A549 (cell line): ENCODE results near the gene TNRC18. TPM values are rescaled to one million over a fixed set of nuclear protein-coding genes. Genes with fewer than 3 reads are reported as not detected.

Source experiments
- ATAC-seq, 2 experiments: fragments of 200-7000 bp in 1 of 2; fragments of >200 bp in 1 of 2; cut with Nextera tagmentation in 1 of 2; cut with Tn5 transposase in 1 of 2; 3 replicates each; pipeline versions ENCODE4 v1.8.0 to v1.9.1; 2018 to 2020; ENCODE audit warnings: mild to moderate bottlenecking in 1 of 2, moderate library complexity in 1 of 2
- CTCF ChIA-PET: fragments of 300-600 bp; sonication (Branson Sonifier 250); formaldehyde crosslinking; extraction: SDS; loops from one replicate; lab custom pipeline; 2021; ENCODE audit warnings: antibody characterized with exemption, inconsistent platforms; lab: Yijun Ruan, JAX
- POLR2A ChIA-PET: fragments of 350-600 bp; formaldehyde crosslinking; extraction: SDS; loops from one replicate; lab custom pipeline; 2021; ENCODE audit warnings: antibody characterized with exemption, inconsistent platforms; lab: Yijun Ruan, JAX
- DNase-seq, 2 experiments: peaks; one replicate each; pipeline versions ENCODE4 v3.0.0 to v3.0.0-alpha.2; 2011 to 2016; ENCODE audit warnings: low read depth in 1 of 2, low spot score in 1 of 2
- FAIRE-seq: peaks from 2 replicates; lab custom pipeline; 2011; peaks lifted over from hg19 to GRCh38; lab: Jason Lieb, UNC
- H3K27ac ChIP-seq, 2 experiments: fragments of >200 bp; sonication (Bioruptor Twin); formaldehyde crosslinking; 3 replicates each; pipeline ENCODE4 v1.5.1; 2016 to 2017
- H3K4me1 ChIP-seq: fragments of >200 bp; sonication (Bioruptor Twin); formaldehyde crosslinking; 3 replicates; pipeline ENCODE4 v1.6.1; 2016
- H3K4me2 ChIP-seq: fragments of >200 bp; sonication (Bioruptor Twin); formaldehyde crosslinking; 3 replicates; pipeline ENCODE4 v1.6.1; 2016
- H3K4me3 ChIP-seq: fragments of >200 bp; sonication (Bioruptor Twin); formaldehyde crosslinking; 3 replicates; pipeline ENCODE4 v1.5.1; 2016
- H3K9me3 ChIP-seq: fragments of >200 bp; sonication (Bioruptor Twin); formaldehyde crosslinking; 3 replicates; pipeline ENCODE4 v1.6.1; 2016
- BHLHE40 ChIP-seq: IDR thresholded peaks from 2 replicates; pipeline ENCODE4 v1.6.1; 2012; ENCODE audit warnings: low read depth, low read length, inconsistent platforms
- CBX8 ChIP-seq: fragments of 200-600 bp; sonication (generic); IDR thresholded peaks from 2 replicates; pipeline ENCODE4 v1.6.1; 2016
- CEBPB ChIP-seq, 2 experiments: fragments of >200 bp in 1 of 2; sonication (Bioruptor Twin) in 1 of 2; formaldehyde crosslinking in 1 of 2; IDR thresholded peaks; 2 replicates each; pipeline ENCODE4 v1.6.1; 2012 to 2016
- CTCF ChIP-seq: fragments of >200 bp; sonication (Bioruptor Twin); formaldehyde crosslinking; IDR thresholded peaks from 3 replicates; pipeline ENCODE4 v1.5.1; 2016
- EHF ChIP-seq: fragments of 250-450 bp; sonication (Bioruptor Pico); IDR thresholded peaks from 2 replicates; pipeline ENCODE4 v1.5.0; 2020; ENCODE audit warnings: mild to moderate bottlenecking
- EP300 ChIP-seq, 2 experiments: fragments of >200 bp; sonication (Bioruptor Twin); formaldehyde crosslinking; IDR thresholded peaks; 2 replicates in 1 of 2; 3 replicates in 1 of 2; pipeline ENCODE4 v1.6.1; 2016 to 2017
- ESRRA ChIP-seq: fragments of 150-350 bp; IDR thresholded peaks from 2 replicates; pipeline ENCODE4 v1.6.1; 2014; ENCODE audit warnings: mild to moderate bottlenecking, low read length, borderline replicate concordance
- FOXS1 ChIP-seq: fragments of 250-450 bp; sonication (Bioruptor Pico); IDR thresholded peaks from 2 replicates; pipeline ENCODE4 v1.5.0; 2020; ENCODE audit warnings: mild to moderate bottlenecking, moderate library complexity
- HDAC2 ChIP-seq: fragments of 200-600 bp; sonication (generic); IDR thresholded peaks from 2 replicates; pipeline ENCODE4 v1.6.1; 2016
- HEYL ChIP-seq: fragments of 250-450 bp; sonication (Bioruptor Pico); IDR thresholded peaks from 2 replicates; pipeline ENCODE4 v1.8.0; 2021; ENCODE audit warnings: mild to moderate bottlenecking, moderate library complexity
- HOXA7 ChIP-seq: fragments of 250-450 bp; sonication (Bioruptor Pico); IDR thresholded peaks from 2 replicates; pipeline ENCODE4 v1.5.0; 2020; ENCODE audit warnings: mild to moderate bottlenecking, moderate library complexity
- HOXB13 ChIP-seq: fragments of 250-450 bp; sonication (Bioruptor Pico); IDR thresholded peaks from 2 replicates; pipeline ENCODE4 v1.5.0; 2020; ENCODE audit warnings: low read depth, mild to moderate bottlenecking, moderate library complexity
- JUNB ChIP-seq: fragments of >200 bp; sonication (Bioruptor Twin); formaldehyde crosslinking; IDR thresholded peaks from 2 replicates; pipeline ENCODE4 v1.6.1; 2016
- MAZ ChIP-seq: fragments of 150-350 bp; IDR thresholded peaks from 2 replicates; pipeline ENCODE4 v1.6.1; 2014; ENCODE audit warnings: antibody characterized with exemption, low read depth, low read length, borderline replicate concordance
- NFE2L2 ChIP-seq: fragments of 150-350 bp; conservative IDR thresholded peaks from 2 replicates; pipeline ENCODE4 v1.6.1; 2014; ENCODE audit warnings: low read length
- NPAS2 ChIP-seq: fragments of 250-450 bp; sonication (Bioruptor Pico); IDR thresholded peaks from 2 replicates; pipeline ENCODE4 v1.8.0; 2022; ENCODE audit warnings: mild to moderate bottlenecking, moderate library complexity, borderline replicate concordance
- PHF8 ChIP-seq: fragments of 200-600 bp; sonication (generic); IDR thresholded peaks from 2 replicates; pipeline ENCODE4 v1.6.1; 2016; ENCODE audit warnings: low read depth, mild to moderate bottlenecking, antibody characterized with exemption, moderate library complexity, borderline replicate concordance
- RAD21 ChIP-seq, 2 experiments: fragments of >200 bp in 1 of 2; sonication (Bioruptor Twin) in 1 of 2; formaldehyde crosslinking in 1 of 2; IDR thresholded peaks in 1 of 2; conservative IDR thresholded peaks in 1 of 2; 2 replicates in 1 of 2; 3 replicates in 1 of 2; pipeline ENCODE4 v1.6.1; 2012 to 2018; ENCODE audit warnings: inconsistent platforms in 1 of 2
- RCOR1 ChIP-seq: fragments of 150-350 bp; IDR thresholded peaks from 2 replicates; pipeline ENCODE4 v1.6.1; 2014; ENCODE audit warnings: antibody characterized with exemption, low read length, low read depth
- SMC3 ChIP-seq: fragments of >200 bp; sonication (Bioruptor Twin); formaldehyde crosslinking; IDR thresholded peaks from 3 replicates; pipeline ENCODE4 v1.6.1; 2018; ENCODE audit warnings: inconsistent platforms
- SREBF2 ChIP-seq: fragments of 450-650 bp; IDR thresholded peaks from 2 replicates; pipeline ENCODE4 v1.6.1; 2014; ENCODE audit warnings: mild to moderate bottlenecking, moderate library complexity
- TP53 ChIP-seq: fragments of 250-450 bp; sonication (Bioruptor Pico); IDR thresholded peaks from 2 replicates; pipeline ENCODE4 v1.5.0; 2021; ENCODE audit warnings: mild to moderate bottlenecking, moderate library complexity
- USF2 ChIP-seq: fragments of 450-650 bp; IDR thresholded peaks from 2 replicates; pipeline ENCODE4 v1.6.1; 2014; ENCODE audit warnings: antibody characterized with exemption
- ZFP36 ChIP-seq: fragments of 450-650 bp; IDR thresholded peaks from 2 replicates; pipeline ENCODE4 v1.6.1; 2014; ENCODE audit warnings: borderline replicate concordance; ENCODE audit not compliant: partially characterized antibody
- ZNF302 ChIP-seq: fragments of 250-450 bp; sonication (Bioruptor Pico); IDR thresholded peaks from 2 replicates; pipeline ENCODE4 v1.9.0; 2021; ENCODE audit warnings: inconsistent platforms, mild to moderate bottlenecking, moderate library complexity
- WGBS: methylation state at CpG from one replicate; pipeline ENCODE4 v1.1.6; 2017; ENCODE audit errors: missing lambda C conversion rate; 5-methylcytosine and 5-hydroxymethylcytosine counted together
- polyA plus RNA-seq, 4 experiments: library from polyadenylated mRNA; depleted of rRNA in 3 of 4; stranded (reverse); fragments of >200 nt; fragmentation: RNase III in 1 of 4; extraction: RNeasy Plus Mini Kit Qiagen cat#74134 plus additional on column Dnase treatment in 1 of 4; gene quantifications; 2 replicates in 3 of 4; 3 replicates in 1 of 4; pipeline ENCODE4 v1.2.3, GENCODE V29; 2011 to 2017
- TF ChIP-seq, protein P1 (sequence below): fragments of >200 bp; sonication (Bioruptor Twin); formaldehyde crosslinking; IDR thresholded peaks from 2 replicates; pipeline ENCODE4 v1.6.1; 2016

Gene TNRC18
- polyA plus RNA-seq, 2 of the 4 experiments (the other 2 are of a cell fraction) = 15.5 to 39.9 TPM

- H3K27ac ChIP-seq = no peak overlapping the region
- TF ChIP-seq JUNB (no peak), EHF (no peak), RCOR1 (no peak), PHF8 (no peak), USF2 (no peak), NFE2L2 (no peak), SMC3 (no peak)
- ChIA-PET CTCF (interaction anchor here (1.0 to 4.3 kb wide), 2 partner anchors 21 to 105 kb away, joined by 3 to 13 read pairs; no protein-coding TSS in a partner anchor), POLR2A (no interaction called here)
- FAIRE-seq (no peak), DNase-seq (no peak), ATAC-seq (peak in 1 of 2 experiments; percentile 12; a peak in 1 of 6 replicates)
- H3K4me3 ChIP-seq = no peak overlapping the region
- H3K4me1 ChIP-seq = no peaks in the 10 kb centered on the region
- H3K9me3 ChIP-seq = no peaks in the 10 kb centered on the region
- WGBS = 95% methylated on average over 12 of the region's 13 CpGs
- H3K4me2 ChIP-seq = no peak overlapping the region
Measured at GRCh38 chr7:5345171-5345570, 78.5 kb downstream of the TNRC18 start.

- ATAC-seq = no peak; a peak in 1 of 6 replicates
- WGBS = 96% methylated on average over 4 of the region's 4 CpGs
- no peak for DNase-seq
- Histone ChIP-seq H3K4me1 (no peaks in the 10 kb centered on the region), H3K27ac (no peak overlapping the region), H3K4me3 (no peak overlapping the region), H3K4me2 (no peak overlapping the region), H3K9me3 (no peaks in the 10 kb centered on the region)
- TF ChIP-seq RAD21 (conservative IDR thresholded peaks at IDR 0.05 in 1 of 2, IDR thresholded peaks at IDR 0.05 in 1 of 2) (no peak), CTCF (no peak), HOXB13 (CRISPR knock-in tag) (no peak), HOXA7 (no peak), ESRRA (no peak)
- CTCF ChIA-PET = interaction anchor here (1.1 to 4.3 kb wide), 2 partner anchors 11 to 22 kb away, joined by 3 to 13 read pairs; no protein-coding TSS in a partner anchor
- FAIRE-seq = no peak
- POLR2A ChIA-PET = no interaction called here
Measured at GRCh38 chr7:5344342-5344741, 79.3 kb downstream of the TNRC18 start.

DNA sequence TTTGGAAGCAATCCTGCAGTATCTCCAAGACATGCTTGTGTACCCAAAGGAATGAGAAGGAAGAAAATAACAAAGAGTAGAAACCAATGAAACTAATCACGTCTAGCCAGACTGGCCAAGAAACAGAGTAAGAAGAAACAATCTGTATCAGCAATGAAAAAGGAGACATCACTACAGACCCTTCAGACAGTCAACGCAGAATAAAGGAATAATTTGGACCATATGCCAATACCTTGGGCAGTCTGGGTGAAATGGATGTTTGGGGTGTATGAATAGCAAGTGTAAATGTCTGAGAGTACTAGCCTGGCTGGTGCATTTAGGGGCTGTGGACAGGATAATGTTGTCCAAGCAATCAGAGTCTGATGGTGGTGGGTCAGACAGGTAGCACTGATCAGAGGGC lies 79.8 kb downstream of the TNRC18 start:
- POLR2A ChIA-PET = no interaction called here

GRCh38 chr7:5342631-5343030 lies 81.0 kb downstream of the TNRC18 start:
- FAIRE-seq = no peak
- no peak overlapping the region for H3K4me3 ChIP-seq
- TF ChIP-seq NPAS2 = no peak
- TF ChIP-seq RAD21 (conservative IDR thresholded peaks at IDR 0.05 in 1 of 2, IDR thresholded peaks at IDR 0.05 in 1 of 2) = no peak
- TF ChIP-seq HEYL = no peak
- no peak for TF ChIP-seq PHF8
- TF ChIP-seq SREBF2 = no peak
- no peak for TF ChIP-seq HDAC2
- TF ChIP-seq ESRRA = no peak
- no peak for TF ChIP-seq CEBPB (IDR thresholded peaks at IDR 0.05)
- no peak for TF ChIP-seq CBX8
- ATAC-seq = no peak
- ChIA-PET POLR2A (no interaction called here), CTCF (interaction anchor here (0.6 to 4.3 kb wide), 3 partner anchors 23 to 304 kb away, joined by 3 to 13 read pairs (median 3); no protein-coding TSS in a partner anchor)
- 93% methylated on average over 6 of the region's 6 CpGs for WGBS
- no peak overlapping the region for H3K4me2 ChIP-seq
- H3K27ac ChIP-seq = no peak overlapping the region
- H3K9me3 ChIP-seq = no peaks in the 10 kb centered on the region
- H3K4me1 ChIP-seq = no peaks in the 10 kb centered on the region
- no peak for DNase-seq

More for the DNA sequence above, 79.8 kb downstream of the TNRC18 start:
- no peaks in the 10 kb centered on the region for H3K4me1 ChIP-seq
- H3K4me3 ChIP-seq = no peak overlapping the region
- CTCF ChIA-PET = interaction anchor here (0.9 to 4.3 kb wide), 3 partner anchors 10 to 49 kb away, joined by 3 to 13 read pairs (median 3); no protein-coding TSS in a partner anchor
- ATAC-seq (no peak), FAIRE-seq (no peak), DNase-seq (no peak)
- H3K27ac ChIP-seq = no peak overlapping the region
- no peak overlapping the region for H3K4me2 ChIP-seq
- H3K9me3 ChIP-seq = no peaks in the 10 kb centered on the region
- TF ChIP-seq EP300 (IDR thresholded peaks at IDR 0.05) = no peak
- TF ChIP-seq ZFP36 = no peak
- no peak for TF ChIP-seq CEBPB (IDR thresholded peaks at IDR 0.05)
- no peak for TF ChIP-seq MAZ
- TF ChIP-seq EHF = no peak
- TF ChIP-seq FOXS1 (CRISPR knock-in tag) = no peak
- TF ChIP-seq, protein P1, sequence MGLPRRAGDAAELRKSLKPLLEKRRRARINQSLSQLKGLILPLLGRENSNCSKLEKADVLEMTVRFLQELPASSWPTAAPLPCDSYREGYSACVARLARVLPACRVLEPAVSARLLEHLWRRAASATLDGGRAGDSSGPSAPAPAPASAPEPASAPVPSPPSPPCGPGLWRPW = no peak
- TF ChIP-seq BHLHE40 = no peak
- no peak for TF ChIP-seq ZNF302 (CRISPR knock-in tag)
- no peak for TF ChIP-seq TP53 (CRISPR knock-in tag)
- TF ChIP-seq, all 56 proteins: peak for 0
- 93% methylated on average over 2 of the region's 2 CpGs for WGBS
